Gastroesophageal sphincter (tissue), 3 donors: Measurements from ENCODE around the gene DENND1B.

Experiments used
- CTCF ChIP-seq, 4 experiments: fragments of 200-600 bp in 2 of 4; fragments of 450-650 bp in 2 of 4; sonication (generic) in 1 of 4; IDR thresholded peaks; one replicate each; pipeline ENCODE4 v1.5.1; 2017 to 2019; ENCODE audit warnings: antibody characterized with exemption in 4 of 4, mild to moderate bottlenecking in 2 of 4, moderate library complexity in 2 of 4
- EP300 ChIP-seq: sonication (generic); formaldehyde crosslinking; IDR thresholded peaks from one replicate; pipeline ENCODE4 v1.6.1; 2017; ENCODE audit warnings: antibody characterized with exemption, mild to moderate bottlenecking
- POLR2A ChIP-seq, 2 donors: fragments of 450-650 bp; IDR thresholded peaks; one replicate each; pipeline ENCODE4 v1.6.1; 2017; ENCODE audit warnings: antibody characterized with exemption in 2 of 2, mild to moderate bottlenecking in 2 of 2, moderate library complexity in 1 of 2
- POLR2AphosphoS5 ChIP-seq: sonication (generic); formaldehyde crosslinking; IDR thresholded peaks from one replicate; pipeline ENCODE4 v1.6.1; 2017; ENCODE audit warnings: antibody characterized with exemption

DNA sequence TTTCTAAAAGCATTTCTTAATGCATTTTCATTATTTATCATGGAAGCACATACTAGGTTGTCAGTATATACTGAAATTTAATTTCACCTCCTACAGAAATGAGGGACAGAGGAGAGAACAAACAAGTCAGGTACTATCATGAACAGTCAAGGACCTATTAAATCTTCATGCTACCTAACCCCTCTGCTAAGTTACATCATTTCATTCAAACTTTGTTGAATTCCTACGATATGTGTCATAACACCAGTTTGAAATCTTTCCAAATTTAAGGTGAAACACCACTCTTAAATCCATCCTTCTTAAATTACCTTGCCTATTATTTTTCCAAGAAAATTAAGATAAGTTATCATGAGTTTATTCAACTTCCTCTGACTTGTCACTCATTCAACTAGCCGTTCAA, 78.9 kb downstream of the DENND1B start:
- TF ChIP-seq EP300 (no peak), CTCF (IDR thresholded peaks at IDR 0.05) (no peak), POLR2A (IDR thresholded peaks at IDR 0.05) (no peak), POLR2AphosphoS5 (no peak)
